ENCODE data around the gene AOAH.

Gene AOAH

DNA sequence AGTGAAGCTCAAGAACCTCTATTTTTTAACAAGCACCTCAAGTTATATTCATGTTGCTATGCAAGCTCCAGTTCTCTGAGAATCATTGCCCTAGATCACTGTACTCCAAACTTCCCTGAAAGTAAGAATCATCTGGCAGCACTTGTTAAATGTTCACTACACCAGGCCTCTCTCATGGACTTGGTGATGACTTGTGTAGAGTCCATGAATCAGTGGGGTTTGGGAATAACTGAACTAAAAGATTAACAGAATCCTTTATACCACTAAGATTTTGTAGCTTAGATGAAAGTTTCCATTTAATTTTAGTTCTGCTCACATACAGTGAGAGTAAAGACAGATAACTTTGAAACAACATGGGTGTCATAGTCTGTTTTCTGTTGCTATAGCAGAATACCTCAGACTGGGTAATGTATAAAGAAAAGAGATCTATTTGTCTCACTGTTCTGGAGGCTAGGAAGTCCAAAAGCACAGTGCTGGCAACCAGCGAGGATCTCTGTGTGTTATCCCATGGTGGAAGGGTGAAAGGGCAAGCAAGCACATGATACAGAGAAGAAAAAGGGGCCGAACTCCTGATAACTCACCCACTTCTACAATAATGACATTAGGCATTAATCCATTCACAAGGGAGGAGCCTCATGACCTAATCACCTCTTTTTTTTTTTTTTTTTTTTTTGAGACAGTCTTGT is 27.9 kb upstream of the AOAH start:
- TF ChIP-seq, protein P1, sequence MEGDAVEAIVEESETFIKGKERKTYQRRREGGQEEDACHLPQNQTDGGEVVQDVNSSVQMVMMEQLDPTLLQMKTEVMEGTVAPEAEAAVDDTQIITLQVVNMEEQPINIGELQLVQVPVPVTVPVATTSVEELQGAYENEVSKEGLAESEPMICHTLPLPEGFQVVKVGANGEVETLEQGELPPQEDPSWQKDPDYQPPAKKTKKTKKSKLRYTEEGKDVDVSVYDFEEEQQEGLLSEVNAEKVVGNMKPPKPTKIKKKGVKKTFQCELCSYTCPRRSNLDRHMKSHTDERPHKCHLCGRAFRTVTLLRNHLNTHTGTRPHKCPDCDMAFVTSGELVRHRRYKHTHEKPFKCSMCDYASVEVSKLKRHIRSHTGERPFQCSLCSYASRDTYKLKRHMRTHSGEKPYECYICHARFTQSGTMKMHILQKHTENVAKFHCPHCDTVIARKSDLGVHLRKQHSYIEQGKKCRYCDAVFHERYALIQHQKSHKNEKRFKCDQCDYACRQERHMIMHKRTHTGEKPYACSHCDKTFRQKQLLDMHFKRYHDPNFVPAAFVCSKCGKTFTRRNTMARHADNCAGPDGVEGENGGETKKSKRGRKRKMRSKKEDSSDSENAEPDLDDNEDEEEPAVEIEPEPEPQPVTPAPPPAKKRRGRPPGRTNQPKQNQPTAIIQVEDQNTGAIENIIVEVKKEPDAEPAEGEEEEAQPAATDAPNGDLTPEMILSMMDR (IDR thresholded peaks at IDR 0.05), result no peak
- Histone ChIP-seq H3K4me3 (ENCODE audit: low read depth in 1 of 2, low read length in 1 of 2) (no peak overlapping the region), H3K4me1 (ENCODE audit: control insufficient read depth in 1 of 2, insufficient read depth in 1 of 2, low read depth in 1 of 2, low read length in 1 of 2) (peaks cover 31 to 34% of the 10 kb centered on the region in 2 experiments), H3K27me3 (no peaks in the 10 kb centered on the region), H3K36me3 (no peaks in the 10 kb centered on the region), H3K27ac (no peak overlapping the region), H3K9me3 (no peaks in the 10 kb centered on the region)

DNA sequence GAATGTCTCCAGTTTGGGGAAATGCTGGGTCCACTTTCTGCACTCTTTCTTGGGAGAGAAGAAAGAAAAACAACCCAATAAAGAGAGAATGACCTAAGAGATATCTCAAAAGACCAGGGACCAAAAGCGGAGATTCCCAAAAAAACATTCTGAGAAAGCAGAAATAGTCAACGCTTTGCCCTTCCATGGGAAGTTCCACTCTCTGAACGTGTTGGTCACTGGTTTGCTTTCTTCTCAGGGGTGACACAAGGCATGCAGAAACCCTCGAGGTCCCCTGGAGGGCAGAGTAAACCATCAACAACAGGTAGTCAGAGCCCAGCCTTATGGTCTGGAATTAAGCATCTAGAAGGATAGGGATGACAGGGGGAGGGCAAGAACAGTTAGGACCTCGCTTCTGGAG is 26.2 kb upstream of the AOAH start:
- Histone ChIP-seq H3K27me3 (no peaks in the 10 kb centered on the region), H3K36me3 (no peaks in the 10 kb centered on the region), H3K4me3 (ENCODE audit: low read depth in 1 of 2, low read length in 1 of 2) (no peak overlapping the region), H3K27ac (peak overlapping the region; percentile 64), H3K9me3 (no peaks in the 10 kb centered on the region), H3K4me1 (ENCODE audit: control insufficient read depth in 1 of 2, insufficient read depth in 1 of 2, low read depth in 1 of 2, low read length in 1 of 2) (peaks cover 48 to 51% of the 10 kb centered on the region in 2 experiments)
- TF ChIP-seq, protein P1 (IDR thresholded peaks at IDR 0.05), result no peak

DNA sequence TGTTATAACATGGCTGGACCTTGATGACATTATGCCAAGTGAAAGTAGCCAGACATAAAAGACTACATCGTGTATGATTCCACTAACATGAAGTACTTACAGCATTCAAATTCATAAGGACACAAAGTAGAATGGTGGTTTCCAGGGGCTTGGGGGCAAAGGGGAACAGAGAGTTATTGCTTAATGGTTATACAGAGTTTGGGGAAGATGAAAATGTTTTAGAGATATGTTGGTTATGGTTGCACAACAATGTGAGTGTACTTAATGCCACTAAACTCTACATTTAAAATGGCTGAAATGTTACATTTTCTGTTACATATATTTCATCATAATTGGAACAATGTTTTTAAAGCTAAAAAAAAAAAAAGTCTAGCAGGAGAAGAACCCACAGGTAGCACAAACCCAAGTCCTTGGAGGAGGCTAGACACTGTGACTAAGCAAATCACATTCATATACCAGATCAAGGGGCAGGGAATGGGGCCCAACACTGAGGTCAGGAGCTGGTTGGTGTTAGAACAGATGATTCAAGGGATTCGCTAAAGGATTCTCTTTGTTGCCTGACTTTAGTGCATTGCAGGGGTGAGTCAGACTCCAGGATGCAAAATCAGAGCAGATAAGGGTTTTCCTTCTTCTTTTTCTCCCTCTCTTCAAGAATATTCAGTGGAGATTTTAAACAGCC is 25.1 kb upstream of the AOAH start:
- H3K9me3 ChIP-seq, result no peaks in the 10 kb centered on the region
- TF ChIP-seq, protein P1 (IDR thresholded peaks at IDR 0.05), result no peak
- H3K36me3 ChIP-seq, result no peaks in the 10 kb centered on the region
- H3K27ac ChIP-seq, result peak overlapping the region; percentile 64
- H3K4me3 ChIP-seq (ENCODE audit: low read depth in 1 of 2, low read length in 1 of 2), result peak overlapping the region in 1 of 2 experiments; percentile 11
- H3K4me1 ChIP-seq (ENCODE audit: control insufficient read depth in 1 of 2, insufficient read depth in 1 of 2, low read depth in 1 of 2, low read length in 1 of 2), result peaks cover 49 to 52% of the 10 kb centered on the region in 2 experiments
- H3K27me3 ChIP-seq, result no peaks in the 10 kb centered on the region

DNA sequence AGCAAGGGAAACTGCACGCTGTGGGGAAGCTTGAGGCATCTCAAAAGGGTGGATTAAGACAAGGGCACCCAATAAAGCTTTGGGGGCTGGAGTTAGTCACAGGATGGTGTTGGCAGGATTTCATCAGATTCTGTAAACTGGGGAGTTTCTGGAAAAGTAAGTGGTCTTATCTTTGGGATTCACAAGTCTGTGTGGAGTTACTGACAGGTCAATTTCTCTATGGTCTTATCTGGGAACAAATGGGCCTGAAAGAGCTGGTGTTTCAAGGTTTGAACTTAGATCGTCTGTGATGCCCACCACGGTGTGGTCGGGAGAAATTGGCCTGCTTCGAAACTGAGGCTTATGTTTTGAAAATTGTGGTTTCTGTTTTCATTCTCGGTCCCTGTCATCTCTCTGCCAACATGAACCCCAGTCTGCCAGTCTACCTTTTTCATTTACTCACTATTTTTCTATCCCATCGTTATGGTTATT is 23.8 kb upstream of the AOAH start:
- Histone ChIP-seq H3K27me3 (no peaks in the 10 kb centered on the region), H3K4me1 (ENCODE audit: control insufficient read depth in 1 of 2, insufficient read depth in 1 of 2, low read depth in 1 of 2, low read length in 1 of 2) (peaks cover 57 to 63% of the 10 kb centered on the region in 2 experiments), H3K9me3 (no peaks in the 10 kb centered on the region), H3K4me3 (ENCODE audit: low read depth in 1 of 2, low read length in 1 of 2) (no peak overlapping the region), H3K27ac (peak overlapping the region; percentile 6), H3K36me3 (no peaks in the 10 kb centered on the region)
- TF ChIP-seq, protein P1 (IDR thresholded peaks at IDR 0.05), result no peak

DNA sequence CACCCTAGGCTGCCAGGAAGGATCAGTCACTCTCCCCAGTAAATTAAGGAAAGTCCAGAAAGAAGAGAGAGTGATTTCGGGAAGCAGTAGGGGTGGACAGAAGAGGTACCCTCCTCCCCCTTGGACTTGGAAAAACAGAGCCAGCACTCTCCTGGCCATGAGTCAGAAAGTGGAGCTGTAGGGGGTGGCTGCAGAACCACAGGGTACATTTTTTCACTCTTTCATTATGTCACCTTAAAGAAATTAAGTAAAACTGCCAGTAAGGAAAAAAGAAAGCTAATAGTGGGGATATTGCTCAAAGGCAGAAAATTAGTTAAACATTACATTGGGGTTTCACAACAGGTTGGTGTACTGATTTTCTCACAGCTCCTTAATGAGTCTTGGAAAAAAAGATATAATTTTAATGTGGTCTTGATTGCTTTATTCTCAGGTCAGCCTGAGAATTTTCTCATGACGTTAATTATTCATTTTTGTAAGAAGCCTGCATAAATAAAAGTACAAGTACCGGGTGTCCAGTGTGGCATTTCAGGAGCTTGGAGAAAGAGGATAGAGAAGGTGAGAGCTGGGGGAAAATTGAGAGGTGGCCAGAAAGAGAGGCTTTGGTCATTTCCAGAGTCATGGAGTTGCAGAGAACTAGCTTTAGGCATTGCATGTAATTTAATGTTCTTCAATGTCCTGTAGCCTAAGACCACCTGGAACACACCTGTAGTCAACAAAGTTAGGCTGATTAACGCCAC is 23.2 kb upstream of the AOAH start:
- Histone ChIP-seq H3K36me3 (no peaks in the 10 kb centered on the region), H3K27ac (peak overlapping the region; percentile 6), H3K4me1 (ENCODE audit: control insufficient read depth in 1 of 2, insufficient read depth in 1 of 2, low read depth in 1 of 2, low read length in 1 of 2) (peaks cover 63 to 69% of the 10 kb centered on the region in 2 experiments), H3K9me3 (no peaks in the 10 kb centered on the region), H3K27me3 (no peaks in the 10 kb centered on the region), H3K4me3 (ENCODE audit: low read depth in 1 of 2, low read length in 1 of 2) (no peak overlapping the region)
- TF ChIP-seq, protein P1 (IDR thresholded peaks at IDR 0.05), result no peak
